Mesendoderm (in vitro differentiated cells): Measurements from ENCODE around the gene DAND5.

Source experiments
- DNase-seq: peaks from one replicate; pipeline ENCODE4 v3.0.0; 2013
- H2AK5ac ChIP-seq: 2 replicates; pipeline ENCODE4 v1.6.1; 2013; ENCODE audit warnings: low read length, inconsistent platforms
- H2BK120ac ChIP-seq: 2 replicates; pipeline ENCODE4 v1.6.1; 2013; ENCODE audit warnings: low read depth, mild to moderate bottlenecking, low read length, moderate library complexity, mixed read lengths
- H2BK15ac ChIP-seq: replicated peaks from 2 replicates; pipeline ENCODE4 v1.6.1; 2013; ENCODE audit warnings: low read depth, mild to moderate bottlenecking, moderate library complexity
- H2BK5ac ChIP-seq: 2 replicates; pipeline ENCODE4 v1.6.1; 2013; ENCODE audit warnings: low read length, inconsistent platforms
- H3K18ac ChIP-seq: 2 replicates; pipeline ENCODE4 v1.6.1; 2013; ENCODE audit warnings: mild to moderate bottlenecking, low read length, mixed read lengths
- H3K23ac ChIP-seq: one replicate; pipeline ENCODE4 v1.6.1; 2013; ENCODE audit warnings: low read length
- H3K27ac ChIP-seq: 2 replicates; pipeline ENCODE4 v1.5.1; 2013; ENCODE audit warnings: low read depth, mild to moderate bottlenecking, inconsistent platforms, low read length, moderate library complexity
- H3K27me3 ChIP-seq: 2 replicates; pipeline ENCODE4 v1.6.1; 2013; ENCODE audit warnings: low read length, control low read depth, mild to moderate bottlenecking, inconsistent platforms; ENCODE audit not compliant: insufficient read depth, poor library complexity
- H3K36me3 ChIP-seq: 2 replicates; pipeline ENCODE4 v1.6.1; 2013; ENCODE audit warnings: low read length, inconsistent platforms; ENCODE audit not compliant: control insufficient read depth, insufficient read depth
- H3K4ac ChIP-seq: one replicate; pipeline ENCODE4 v1.6.1; 2013; ENCODE audit warnings: low read depth, mild to moderate bottlenecking, low read length, moderate library complexity
- H3K4me1 ChIP-seq: 2 replicates; pipeline ENCODE4 v1.6.1; 2013; ENCODE audit warnings: low read depth, low read length, inconsistent platforms; ENCODE audit not compliant: control insufficient read depth
- H3K4me2 ChIP-seq: 2 replicates; pipeline ENCODE4 v1.6.1; 2013; ENCODE audit warnings: low read length
- H3K4me3 ChIP-seq: 2 replicates; pipeline ENCODE4 v1.5.1; 2013; ENCODE audit warnings: mild to moderate bottlenecking, low read length
- H3K56ac ChIP-seq: one replicate; pipeline ENCODE4 v1.6.1; 2013; ENCODE audit warnings: low read length
- H3K79me1 ChIP-seq: 2 replicates; pipeline ENCODE4 v1.6.1; 2013; ENCODE audit warnings: low read length, inconsistent platforms
- H3K79me2 ChIP-seq: 2 replicates; pipeline ENCODE4 v1.6.1; 2013; ENCODE audit warnings: mild to moderate bottlenecking, low read length; ENCODE audit not compliant: control insufficient read depth, insufficient read depth
- H3K9ac ChIP-seq: 2 replicates; pipeline ENCODE4 v1.6.1; 2013; ENCODE audit warnings: low read length, inconsistent platforms
- H4K5ac ChIP-seq: one replicate; pipeline ENCODE4 v1.6.1; 2013; ENCODE audit warnings: low read length
- H4K8ac ChIP-seq: one replicate; pipeline ENCODE4 v1.6.1; 2013; ENCODE audit warnings: low read depth, mild to moderate bottlenecking, control low read depth, low read length, moderate library complexity
- WGBS: extraction: QIAGEN DNeasy Blood & Tissue Kit; methylation state at CpG from one replicate; pipeline ENCODE4 v1.1.7; 2013; ENCODE audit warnings: low lambda C conversion rate, missing lambda C conversion rate; ENCODE audit not compliant: insufficient coverage; ENCODE audit errors: extremely low coverage; 5-methylcytosine and 5-hydroxymethylcytosine counted together

DAND5 gene

DNA sequence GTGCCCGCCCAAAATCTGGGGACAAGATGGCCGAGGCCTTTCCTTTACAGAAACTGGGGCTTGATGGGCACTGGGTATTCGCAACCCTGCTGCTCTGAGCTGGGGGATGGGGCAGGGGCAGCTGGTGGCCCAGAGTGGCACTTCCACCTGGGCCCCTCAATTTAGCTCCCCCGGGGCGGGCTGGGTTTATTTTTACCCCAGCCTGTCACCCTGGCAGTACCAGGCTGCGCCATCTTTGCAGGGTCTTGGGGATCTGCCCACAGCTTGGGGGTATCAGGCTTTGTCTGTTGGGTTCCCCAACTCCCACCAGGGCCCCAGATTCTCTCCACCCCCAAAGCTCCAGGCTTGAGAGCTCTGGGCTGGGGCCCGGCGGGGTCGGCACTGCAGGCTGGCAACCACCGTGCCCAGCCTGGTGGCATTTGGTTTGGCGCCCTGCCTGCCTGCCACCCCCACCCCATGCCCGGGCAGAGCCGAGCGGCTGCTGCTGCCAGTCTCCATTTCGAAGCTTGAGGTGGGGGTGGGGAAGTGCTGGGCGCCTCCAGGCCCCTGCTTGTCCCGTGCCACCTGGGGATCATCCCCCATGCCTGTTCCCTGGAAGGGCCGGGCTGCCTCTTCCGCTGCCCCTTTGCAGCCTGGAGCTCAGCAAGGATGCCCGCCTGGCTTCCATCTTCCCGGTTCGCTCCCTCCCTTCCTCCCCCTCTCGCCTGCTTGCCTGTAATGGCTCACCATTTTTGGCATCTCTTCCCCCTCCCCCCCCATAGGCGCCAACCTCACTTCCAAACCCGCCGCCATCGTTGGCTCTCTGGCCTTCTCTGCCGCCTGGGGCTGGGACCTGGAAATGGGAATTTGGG, 37.3 kb downstream of the DAND5 start:
- Histone ChIP-seq H4K8ac (no peak overlapping the region), H3K18ac (no peak overlapping the region), H3K4me1 (no peaks in the 10 kb centered on the region), H4K5ac (no peak overlapping the region), H2BK15ac (no peak overlapping the region), H2BK120ac (no peak overlapping the region), H3K4me3 (no peak overlapping the region), H3K79me1 (no peaks in the 10 kb centered on the region), H3K56ac (no peak overlapping the region), H3K36me3 (no peaks in the 10 kb centered on the region), H3K9ac (no peak overlapping the region), H3K27me3 (peaks cover 51% of the 10 kb centered on the region), H3K4ac (no peak overlapping the region), H3K4me2 (no peak overlapping the region), H3K23ac (no peak overlapping the region), H2BK5ac (no peak overlapping the region), H2AK5ac (no peak overlapping the region), H3K79me2 (no peaks in the 10 kb centered on the region), H3K27ac (no peak overlapping the region)
- no peak for DNase-seq
- WGBS = no CpG with 5 or more reads among the region's 28 CpGs

- Histone ChIP-seq H3K36me3 (no peaks in the 10 kb centered on the region), H3K4ac (no peak overlapping the region), H2BK5ac (no peak overlapping the region), H3K4me3 (no peak overlapping the region), H3K23ac (no peak overlapping the region), H4K8ac (no peak overlapping the region), H3K4me2 (no peak overlapping the region), H3K9ac (no peak overlapping the region), H2BK120ac (no peak overlapping the region), H2BK15ac (no peak overlapping the region), H3K4me1 (no peaks in the 10 kb centered on the region), H2AK5ac (no peak overlapping the region), H3K56ac (no peak overlapping the region), H3K79me2 (no peaks in the 10 kb centered on the region), H3K27me3 (peaks cover 59% of the 10 kb centered on the region), H4K5ac (no peak overlapping the region), H3K18ac (no peak overlapping the region), H3K27ac (no peak overlapping the region), H3K79me1 (no peaks in the 10 kb centered on the region)
- WGBS = no CpG with 5 or more reads among the region's 17 CpGs
- DNase-seq = no peak
These were observed 38.1 kb downstream of the DAND5 start for GRCh38 chr19:13007292-13008045.

DNA sequence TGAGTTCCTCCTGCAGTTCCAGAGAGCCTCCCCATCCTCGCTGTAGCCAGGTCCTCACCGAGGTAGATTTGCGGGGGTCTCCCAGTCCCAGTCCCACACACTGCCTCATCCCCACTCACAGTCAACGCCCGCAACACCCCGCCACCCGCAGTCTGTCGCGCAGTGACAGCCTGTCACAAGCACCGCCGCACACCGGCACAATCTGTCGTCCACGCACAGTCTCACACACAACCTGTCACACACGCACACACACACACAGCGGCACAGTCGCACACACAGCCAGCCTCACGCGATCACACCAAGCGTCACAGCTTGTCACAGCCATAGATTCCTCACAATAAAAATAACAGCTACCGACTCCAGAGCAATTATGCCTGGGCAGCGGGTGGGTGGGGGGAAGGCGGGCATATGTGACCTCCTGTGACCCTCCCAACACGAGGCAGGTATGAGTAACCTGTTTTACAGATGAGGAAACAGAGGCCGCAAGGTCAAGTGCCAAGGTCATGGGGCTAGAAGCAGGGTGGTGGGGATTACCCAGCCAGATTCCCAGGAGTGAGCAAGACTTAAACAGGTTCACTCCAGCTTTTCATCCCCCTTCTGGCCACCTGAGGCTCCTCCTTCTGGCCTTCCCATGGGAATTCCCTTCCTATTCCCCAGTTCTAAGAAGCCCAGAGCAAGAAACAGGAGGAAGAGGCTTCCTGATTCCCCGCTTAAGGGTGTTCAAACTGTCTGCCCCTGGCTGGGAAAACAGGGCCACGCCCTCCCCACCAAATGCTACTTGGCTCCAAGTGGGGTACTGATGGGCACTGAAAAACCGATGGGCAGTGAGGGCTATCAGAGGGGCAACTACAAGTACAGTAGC, 39.8 kb downstream of the DAND5 start:
- Histone ChIP-seq H3K79me2 (no peaks in the 10 kb centered on the region), H3K4me2 (no peak overlapping the region), H3K4ac (no peak overlapping the region), H2BK15ac (no peak overlapping the region), H3K27ac (no peak overlapping the region), H3K79me1 (no peaks in the 10 kb centered on the region), H3K27me3 (peaks cover 75% of the 10 kb centered on the region), H3K56ac (no peak overlapping the region), H2AK5ac (no peak overlapping the region), H4K8ac (no peak overlapping the region), H2BK5ac (no peak overlapping the region), H3K18ac (no peak overlapping the region), H2BK120ac (no peak overlapping the region), H3K23ac (no peak overlapping the region), H4K5ac (no peak overlapping the region), H3K4me1 (no peaks in the 10 kb centered on the region), H3K9ac (no peak overlapping the region), H3K4me3 (no peak overlapping the region), H3K36me3 (no peaks in the 10 kb centered on the region)
- WGBS = no CpG with 5 or more reads among the region's 28 CpGs
- DNase-seq = peak; percentile 57

GRCh38 chr19:13010038-13010991, 40.9 kb downstream of the DAND5 start:
- no peaks in the 10 kb centered on the region for H3K79me1 ChIP-seq
- H3K56ac ChIP-seq = no peak overlapping the region
- WGBS = no CpG with 5 or more reads among the region's 62 CpGs
- H4K8ac ChIP-seq = no peak overlapping the region
- no peak overlapping the region for H2BK5ac ChIP-seq
- H3K36me3 ChIP-seq = no peaks in the 10 kb centered on the region
- peaks cover 76% of the 10 kb centered on the region for H3K27me3 ChIP-seq
- no peaks in the 10 kb centered on the region for H3K79me2 ChIP-seq
- no peak overlapping the region for H2AK5ac ChIP-seq
- H3K4ac ChIP-seq = no peak overlapping the region
- H3K4me3 ChIP-seq = no peak overlapping the region
- H3K18ac ChIP-seq = no peak overlapping the region
- no peaks in the 10 kb centered on the region for H3K4me1 ChIP-seq
- H3K23ac ChIP-seq = no peak overlapping the region
- H3K9ac ChIP-seq = no peak overlapping the region
- no peak overlapping the region for H2BK15ac ChIP-seq
- H3K4me2 ChIP-seq = no peak overlapping the region
- no peak overlapping the region for H2BK120ac ChIP-seq
- DNase-seq = no peak
- H3K27ac ChIP-seq = no peak overlapping the region
- H4K5ac ChIP-seq = no peak overlapping the region
